Spleen (tissue), 11 donors: ENCODE data around the gene DPY19L3. TPM values are rescaled to one million over a fixed set of nuclear protein-coding genes. Genes with fewer than 3 reads are reported as not detected.

ENCODE experiments used
- DNase-seq: peaks from one replicate; pipeline ENCODE4 v3.0.0-alpha.2; 2020
- H3K27ac ChIP-seq, 8 donors: fragments of 200-600 bp; sonication (generic) in 7 of 8; 1 replicate in 4 of 8; 2 replicates in 4 of 8; pipeline versions ENCODE4 v1.5.0 to v1.8.0; 2016 to 2021; ENCODE audit warnings: inconsistent platforms in 4 of 8, mild to moderate bottlenecking in 4 of 8, moderate library complexity in 1 of 8
- H3K27me3 ChIP-seq, 7 donors: fragments of 200-600 bp; sonication (generic) in 6 of 7; replicated peaks in 1 of 7; 1 replicate in 4 of 7; 2 replicates in 3 of 7; pipeline versions ENCODE4 v1.5.0 to v1.8.0; 2016 to 2021; ENCODE audit warnings: inconsistent platforms in 3 of 7, mild to moderate bottlenecking in 1 of 7
- H3K36me3 ChIP-seq, 6 donors: fragments of 200-600 bp; sonication (generic) in 5 of 6; 1 replicate in 4 of 6; 2 replicates in 2 of 6; pipeline versions ENCODE4 v1.5.0 to v1.8.0; 2016 to 2021; ENCODE audit warnings: inconsistent platforms in 2 of 6
- H3K4me1 ChIP-seq, 6 donors: fragments of 200-600 bp; sonication (generic) in 5 of 6; 1 replicate in 3 of 6; 2 replicates in 3 of 6; pipeline versions ENCODE4 v1.5.0 to v1.8.0; 2016 to 2021; ENCODE audit warnings: inconsistent platforms in 3 of 6
- H3K4me3 ChIP-seq, 8 donors: fragments of 200-600 bp; sonication (generic) in 7 of 8; 1 replicate in 4 of 8; 2 replicates in 4 of 8; pipeline versions ENCODE4 v1.5.0 to v1.8.0; 2016 to 2021; ENCODE audit warnings: inconsistent platforms in 4 of 8, mild to moderate bottlenecking in 4 of 8, moderate library complexity in 2 of 8
- H3K9me3 ChIP-seq, 8 donors: fragments of 200-600 bp; sonication (generic) in 7 of 8; 1 replicate in 4 of 8; 2 replicates in 4 of 8; pipeline versions ENCODE4 v1.5.0 to v1.8.0; 2016 to 2021; ENCODE audit warnings: inconsistent platforms in 4 of 8
- CTCF ChIP-seq, 11 experiments: fragments of 200-600 bp in 7 of 11; fragments of 450-650 bp in 4 of 11; sonication (generic) in 4 of 11; IDR thresholded peaks in 8 of 11; conservative IDR thresholded peaks in 3 of 11; 1 replicate in 7 of 11; 2 replicates in 4 of 11; pipeline versions ENCODE4 v1.4.0 to v1.8.0; 2016 to 2021; ENCODE audit warnings: antibody characterized with exemption in 11 of 11, inconsistent platforms in 4 of 11, mild to moderate bottlenecking in 1 of 11
- POLR2A ChIP-seq, 3 donors: fragments of 450-650 bp; IDR thresholded peaks; one replicate each; pipeline ENCODE4 v1.5.1; 2017; ENCODE audit warnings: antibody characterized with exemption in 3 of 3, mild to moderate bottlenecking in 1 of 3
- POLR2AphosphoS5 ChIP-seq, 3 donors: sonication (generic); formaldehyde crosslinking; IDR thresholded peaks; one replicate each; pipeline ENCODE4 v1.5.1; 2017; ENCODE audit warnings: antibody characterized with exemption in 3 of 3
- WGBS, 5 donors: extraction: QIAGEN DNeasy Blood & Tissue Kit in 3 of 5; methylation state at CpG; one replicate each; pipeline versions ENCODE4 v1.1.5 to v1.1.7; 2013 to 2018; 5-methylcytosine and 5-hydroxymethylcytosine counted together
- intact Hi-C: fragments of 100-400 bp; cut with DNase I; formaldehyde crosslinking; loops from one replicate; pipeline ENCODE4 v1.15.0; 2023; ENCODE audit warnings: low total_unique reads
- polyA plus RNA-seq, 3 donors: library from polyadenylated mRNA; stranded (reverse); fragments of 200-250 nt; gene quantifications; one replicate each; pipeline ENCODE4 v1.2.1, GENCODE V29; 2013
- total RNA-seq, 7 donors: library from RNA; depleted of rRNA in 3 of 7; stranded (reverse); fragments of >200 nt in 3 of 7; fragmentation: NEBNext Ultra II Directional in 4 of 7; extraction: Animal tissue kit (Norgen Biotek cat#: 25700) in 4 of 7; gene quantifications; one replicate each; pipeline versions ENCODE4 v1.1.0 to v1.2.1, GENCODE V29; 2016 to 2021
- donor health status: healthy with polysubstance abuse.
- donor health status: DM: no; HTN: no; CAD: no; lungs with moderate emphysema.
- donor health status: DM: no; HTN: no; CAD: no.
- donor health status: Bipolar disorder and iron deficiency.
- donor health status: healthy.
- donor health status: DM: no; HTN: no; CAD: no.
- donor health status: DM: yes; HTN: yes; CAD: no.

DPY19L3 gene
- total and polyA plus RNA-seq, 10 donors = 5.3 to 57.5 (median 39.4) TPM

GRCh38 chr19:32407004-32407992 is 1.7 kb downstream of the DPY19L3 start:
- no peak for DNase-seq
- H3K36me3 ChIP-seq = peaks cover 0 to 43% (median 25%) of the 10 kb centered on the region in 6 donors
- 87 to 91% (median 88%) methylated on average over 19 of the region's 19 CpGs for WGBS, 5 donors
- H3K27me3 ChIP-seq = no peaks in the 10 kb centered on the region
- H3K9me3 ChIP-seq = no peaks in the 10 kb centered on the region
- H3K27ac ChIP-seq = peak overlapping the region in 6 of 8 donors; percentile 97 to 100 (median 98)
- intact Hi-C loops = loop anchor here (10.0 kb wide), 1 partner anchor 62 kb away; the partner anchor contains the start of gene ZNF507
- H3K4me1 ChIP-seq = peaks cover 12 to 41% (median 34%) of the 10 kb centered on the region in 6 donors
- TF ChIP-seq CTCF (IDR thresholded peaks at IDR 0.05 in 8 of 11, conservative IDR thresholded peaks at IDR 0.05 in 3 of 11) (no peak), POLR2AphosphoS5 (IDR thresholded peaks at IDR 0.05) (no peak), POLR2A (IDR thresholded peaks at IDR 0.05) (no peak)
- peak overlapping the region in 5 of 8 donors; percentile 55 to 88 (median 77) for H3K4me3 ChIP-seq

GRCh38 chr19:32415246-32415645 is 9.7 kb downstream of the DPY19L3 start:
- Histone ChIP-seq H3K9me3 (no peaks in the 10 kb centered on the region), H3K27ac (peak overlapping the region in 2 of 8 donors; percentile 16 to 42), H3K4me3 (no peak overlapping the region), H3K27me3 (no peaks in the 10 kb centered on the region), H3K4me1 (peaks cover 0 to 5% (median 0%) of the 10 kb centered on the region in 6 donors), H3K36me3 (peaks cover 0 to 93% (median 32%) of the 10 kb centered on the region in 6 donors)
- TF ChIP-seq CTCF (IDR thresholded peaks at IDR 0.05 in 8 of 11, conservative IDR thresholded peaks at IDR 0.05 in 3 of 11) (no peak), POLR2AphosphoS5 (IDR thresholded peaks at IDR 0.05) (no peak), POLR2A (IDR thresholded peaks at IDR 0.05) (no peak)
- WGBS, 5 donors = 90 to 93% (median 91%) methylated on average over 5 of the region's 5 CpGs
- DNase-seq = no peak
- intact Hi-C loops = no loop called here

- intact Hi-C loops = no loop called here
- H3K4me1 ChIP-seq = peaks cover 0 to 9% (median 0%) of the 10 kb centered on the region in 6 donors
- TF ChIP-seq CTCF (IDR thresholded peaks at IDR 0.05 in 8 of 11, conservative IDR thresholded peaks at IDR 0.05 in 3 of 11) (no peak), POLR2AphosphoS5 (IDR thresholded peaks at IDR 0.05) (no peak), POLR2A (IDR thresholded peaks at IDR 0.05) (no peak)
- peaks cover 0 to 93% (median 31%) of the 10 kb centered on the region in 6 donors for H3K36me3 ChIP-seq
- no peak overlapping the region for H3K4me3 ChIP-seq
- 80 to 94% (median 92%) methylated on average over 5 of the region's 5 CpGs for WGBS, 5 donors
- no peak for DNase-seq
- H3K27ac ChIP-seq = peak overlapping the region in 2 of 8 donors; percentile 42 to 52
- no peaks in the 10 kb centered on the region for H3K27me3 ChIP-seq
- H3K9me3 ChIP-seq = no peaks in the 10 kb centered on the region
Observed at GRCh38 chr19:32415669-32416068, 10.1 kb downstream of the DPY19L3 start.
